Gastroesophageal sphincter (tissue), 4 donors: ENCODE data around the gene TUBA1B. TPM values are rescaled to one million over a fixed set of nuclear protein-coding genes. Genes with fewer than 3 reads are reported as not detected.
"Not testable (repeated sequence)": the region's sequence is repeated elsewhere in the genome, so short reads cannot be mapped to it uniquely, and the experiment has no call there.

Experiments used
- ATAC-seq: fragments of 150-250 bp; one replicate; pipeline ENCODE4 v1.9.1; 2016; ENCODE audit warnings: mild to moderate bottlenecking, moderate library complexity
- H3K27ac ChIP-seq, 4 donors: fragments of 200-600 bp; sonication (generic) in 3 of 4; 1 replicate in 3 of 4; 2 replicates in 1 of 4; pipeline ENCODE4 v1.5.1; 2016 to 2019
- H3K27me3 ChIP-seq: fragments of 200-600 bp; sonication (generic); one replicate; pipeline ENCODE4 v1.5.1; 2019
- H3K36me3 ChIP-seq, 2 donors: fragments of 200-600 bp; sonication (generic); one replicate each; pipeline ENCODE4 v1.5.1; 2019; ENCODE audit warnings: control low read depth in 1 of 2
- H3K4me1 ChIP-seq, 3 donors: fragments of 200-600 bp; sonication (generic); 1 replicate in 2 of 3; 2 replicates in 1 of 3; pipeline ENCODE4 v1.5.1; 2016 to 2019; ENCODE audit warnings: control low read depth in 2 of 3
- H3K4me3 ChIP-seq, 2 donors: fragments of 200-600 bp; sonication (generic); one replicate each; pipeline ENCODE4 v1.5.1; 2019; ENCODE audit warnings: mild to moderate bottlenecking in 1 of 2, moderate library complexity in 1 of 2
- H3K9me3 ChIP-seq, 3 donors: fragments of 200-600 bp; sonication (generic); one replicate each; pipeline ENCODE4 v1.5.1; 2017 to 2019; ENCODE audit warnings: control low read depth in 2 of 3
- CTCF ChIP-seq, 4 experiments: fragments of 200-600 bp in 2 of 4; fragments of 450-650 bp in 2 of 4; sonication (generic) in 1 of 4; IDR thresholded peaks; one replicate each; pipeline ENCODE4 v1.5.1; 2017 to 2019; ENCODE audit warnings: antibody characterized with exemption in 4 of 4, mild to moderate bottlenecking in 2 of 4, moderate library complexity in 2 of 4
- EP300 ChIP-seq: sonication (generic); formaldehyde crosslinking; IDR thresholded peaks from one replicate; pipeline ENCODE4 v1.6.1; 2017; ENCODE audit warnings: antibody characterized with exemption, mild to moderate bottlenecking
- POLR2A ChIP-seq, 2 donors: fragments of 450-650 bp; IDR thresholded peaks; one replicate each; pipeline ENCODE4 v1.6.1; 2017; ENCODE audit warnings: antibody characterized with exemption in 2 of 2, mild to moderate bottlenecking in 2 of 2, moderate library complexity in 1 of 2
- POLR2AphosphoS5 ChIP-seq: sonication (generic); formaldehyde crosslinking; IDR thresholded peaks from one replicate; pipeline ENCODE4 v1.6.1; 2017; ENCODE audit warnings: antibody characterized with exemption
- WGBS, 2 donors: methylation state at CpG; one replicate each; pipeline ENCODE4 v1.1.5; 2018; ENCODE audit warnings: low coverage in 1 of 2; 5-methylcytosine and 5-hydroxymethylcytosine counted together
- total RNA-seq, 4 donors: library from RNA; depleted of rRNA; stranded (reverse); fragments of >200 nt; gene quantifications; one replicate each; pipeline ENCODE4 v1.1.0, GENCODE V29; 2016

Gene TUBA1B
- total RNA-seq, 4 donors from 2014 or later: 568 to 1,050 (median 731) TPM

DNA sequence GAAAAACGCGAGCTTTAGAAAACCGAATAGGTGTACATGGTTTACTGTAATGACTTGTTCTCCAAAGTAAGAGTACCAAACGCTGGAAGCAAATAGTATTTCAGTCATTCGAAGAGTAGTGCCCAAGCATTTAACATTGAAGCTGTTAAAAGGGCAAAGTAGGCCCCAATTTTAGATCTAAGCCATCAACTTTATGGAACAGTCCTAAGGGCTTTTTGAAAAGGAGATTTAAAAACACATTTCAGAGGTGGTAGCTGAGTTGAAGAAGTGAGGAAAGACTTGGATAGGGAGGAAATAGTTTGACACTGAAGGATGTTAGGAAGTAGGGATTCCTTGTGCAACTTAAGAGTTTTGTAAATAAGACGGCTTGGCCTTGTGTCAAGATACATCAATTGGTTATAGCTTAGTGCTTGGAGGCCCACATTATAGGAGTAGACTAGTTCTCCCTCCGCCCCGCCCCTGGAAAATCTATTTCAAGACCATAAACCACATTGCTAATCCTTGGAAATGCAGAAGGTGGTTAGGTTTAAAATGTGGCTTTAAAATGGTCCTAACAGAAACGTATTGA is 783 bp upstream of the TUBA1B start:
- TF ChIP-seq POLR2A (IDR thresholded peaks at IDR 0.05): no peak
- TF ChIP-seq CTCF (IDR thresholded peaks at IDR 0.05): no peak
- TF ChIP-seq POLR2AphosphoS5: no peak
- TF ChIP-seq EP300: no peak
- Histone ChIP-seq H3K36me3 (peaks cover 0 to 28% of the 10 kb centered on the region in 2 donors), H3K27ac (peak overlapping the region; percentile 60 to 100 (median 98)), H3K4me1 (peaks cover 0 to 43% (median 18%) of the 10 kb centered on the region in 3 donors), H3K9me3 (no peaks in the 10 kb centered on the region), H3K4me3 (peak overlapping the region; percentile 97 to 100), H3K27me3 (no peaks in the 10 kb centered on the region)
- no peak for ATAC-seq
- WGBS, 2 donors: 8 to 21% methylated on average over 9 of the region's 9 CpGs

GRCh38 chr12:49130151-49131050 is 794 bp downstream of the TUBA1B start:
- Histone ChIP-seq H3K4me1 (peaks cover 0 to 43% (median 18%) of the 10 kb centered on the region in 3 donors), H3K9me3 (no peaks in the 10 kb centered on the region), H3K27ac (peak overlapping the region; percentile 97 to 100 (median 100)), H3K27me3 (no peaks in the 10 kb centered on the region), H3K36me3 (peaks cover 0 to 33% of the 10 kb centered on the region in 2 donors), H3K4me3 (peak overlapping the region; percentile 97 to 100)
- WGBS, 2 donors: 0 to 1% methylated on average over 1 to 14 of the region's 66 CpGs
- TF ChIP-seq POLR2A (IDR thresholded peaks at IDR 0.05) (no peak), CTCF (IDR thresholded peaks at IDR 0.05) (peak; percentile 78 to 96 (median 92)), EP300 (no peak), POLR2AphosphoS5 (peak; percentile 65)
- ATAC-seq: peak; percentile 80

DNA sequence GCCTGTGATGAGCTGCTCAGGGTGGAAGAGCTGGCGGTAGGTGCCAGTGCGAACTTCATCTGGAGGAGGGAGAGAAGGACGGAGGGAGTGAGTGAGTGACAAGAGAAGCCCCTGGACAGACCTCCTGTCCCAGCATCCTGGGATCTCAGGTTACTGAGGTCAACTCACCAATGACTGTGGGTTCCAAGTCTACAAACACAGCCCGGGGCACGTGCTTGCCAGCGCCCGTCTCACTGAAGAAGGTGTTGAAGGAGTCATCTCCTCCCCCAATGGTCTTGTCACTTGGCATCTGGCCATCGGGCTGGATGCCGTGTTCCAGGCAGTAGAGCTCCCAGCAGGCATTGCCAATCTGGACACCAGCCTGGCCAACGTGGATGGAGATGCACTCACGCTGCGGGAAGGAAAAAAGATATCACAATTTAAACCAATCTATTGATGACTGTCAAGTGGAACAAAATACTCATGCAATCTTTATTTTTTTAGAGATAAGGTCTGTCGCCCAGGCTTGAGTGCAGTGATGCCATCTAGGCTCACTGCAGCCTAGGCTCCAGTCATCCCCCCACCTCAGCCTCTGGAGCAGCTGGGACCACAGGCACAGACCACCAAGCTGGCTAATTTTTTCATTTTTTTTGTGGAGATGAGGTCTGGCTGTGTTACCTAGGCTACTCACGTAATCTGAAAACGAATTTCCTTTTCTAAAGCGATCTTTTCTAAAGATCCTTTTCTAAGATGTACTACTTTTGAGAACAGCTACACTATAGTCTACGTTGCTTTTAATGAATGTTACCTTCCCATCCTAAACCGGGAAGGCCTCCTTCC is 1.7 kb downstream of the TUBA1B start:
- Histone ChIP-seq H3K4me3 (peak overlapping the region; percentile 97 to 100), H3K9me3 (no peaks in the 10 kb centered on the region), H3K27ac (peak overlapping the region; percentile 2 to 100 (median 98)), H3K36me3 (peaks cover 0 to 33% of the 10 kb centered on the region in 2 donors), H3K27me3 (no peaks in the 10 kb centered on the region), H3K4me1 (peaks cover 0 to 43% (median 18%) of the 10 kb centered on the region in 3 donors)
- WGBS, 2 donors: 40 to 41% methylated on average over 10 to 15 of the region's 18 CpGs
- TF ChIP-seq EP300 (no peak), CTCF (IDR thresholded peaks at IDR 0.05) (no peak), POLR2A (IDR thresholded peaks at IDR 0.05) (no peak), POLR2AphosphoS5 (no peak)
- ATAC-seq: no peak

- Histone ChIP-seq H3K36me3 (peaks cover 0 to 33% of the 10 kb centered on the region in 2 donors), H3K4me1 (peaks cover 0 to 32% (median 16%) of the 10 kb centered on the region in 3 donors)
- H3K9me3 ChIP-seq, H3K27me3 ChIP-seq, H3K4me3 ChIP-seq, H3K27ac ChIP-seq, ATAC-seq: not testable (repeated sequence)
- 43 to 82% methylated on average over 1 to 2 of the region's 8 CpGs for WGBS, 2 donors
Measured at GRCh38 chr12:49127971-49128370, 3.2 kb downstream of the TUBA1B start.
